Activated naive CD8-positive, alpha-beta T cell treated with anti-CD3 and anti-CD28 coated beads, Interleukin-2, amount 10 ng/mL, durations not matched to agents 7 days and 5 days (primary cell): ENCODE measurements around the gene LRP1B. TPM values are rescaled to one million over a fixed set of nuclear protein-coding genes. Genes with fewer than 3 reads are reported as not detected.
"Not testable (repeated sequence)": the region's sequence is repeated elsewhere in the genome, so short reads cannot be mapped to it uniquely, and the experiment has no call there.

Experiments
- ATAC-seq: fragments of 150-1000 bp; cut with Tn5 transposase; one replicate; pipeline ENCODE4 v1.10.0; 2021; ENCODE audit warnings: low read depth, moderate library complexity
- POLR2A ChIA-PET: fragments of 350-600 bp; sonication (Branson Sonifier 250); formaldehyde crosslinking; loops from one replicate; lab custom pipeline; 2021; ENCODE audit warnings: antibody characterized with exemption; lab: Charles Lee
- DNase-seq: peaks from one replicate; pipeline ENCODE4 v3.0.0; 2021
- H3K27ac Mint-ChIP-seq: one replicate; pipeline ENCODE4 v1.8.0; 2022; ENCODE audit warnings: mild to moderate bottlenecking, mixed read lengths
- H3K27me3 Mint-ChIP-seq: one replicate; pipeline ENCODE4 v1.8.0; 2022; ENCODE audit warnings: mild to moderate bottlenecking, moderate library complexity, mixed read lengths
- H3K36me3 Mint-ChIP-seq: one replicate; pipeline ENCODE4 v1.8.0; 2021; ENCODE audit warnings: mild to moderate bottlenecking, mixed read lengths
- H3K4me1 Mint-ChIP-seq: one replicate; pipeline ENCODE4 v1.8.0; 2021; ENCODE audit warnings: mixed read lengths
- H3K4me3 Mint-ChIP-seq: one replicate; pipeline ENCODE4 v1.8.0; 2022; ENCODE audit warnings: mild to moderate bottlenecking, moderate library complexity, mixed read lengths
- H3K9me3 Mint-ChIP-seq: one replicate; pipeline ENCODE4 v1.8.0; 2021; ENCODE audit warnings: mixed read lengths
- total RNA-seq, 2 experiments: library from RNA; stranded (reverse); gene quantifications; one replicate each; pipeline ENCODE4 v1.2.3, GENCODE V29; 2021

Gene LRP1B
- total RNA-seq, 2 experiments from 2014 or later: not detected

DNA sequence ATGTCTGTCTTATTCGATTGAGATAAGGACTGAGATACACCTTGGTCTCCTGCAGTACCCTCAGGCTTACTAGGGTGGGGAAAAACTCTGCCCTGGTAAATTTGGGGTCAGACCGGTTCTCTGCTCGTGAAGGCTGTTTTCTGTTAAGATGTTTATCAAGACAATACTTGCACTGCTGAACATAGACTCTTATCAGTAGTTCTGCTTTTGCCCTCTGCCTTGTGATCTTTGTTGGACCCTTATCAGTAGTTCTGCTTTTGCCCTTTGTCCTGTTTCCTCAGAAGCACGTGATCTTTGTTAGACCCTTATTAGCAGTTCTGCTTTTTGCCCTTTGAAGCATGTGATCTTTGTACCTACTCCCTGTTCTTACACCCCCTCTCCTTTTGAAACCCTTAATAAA is 1715.8 kb downstream of the LRP1B start:
- H3K4me3 Mint-ChIP-seq, H3K36me3 Mint-ChIP-seq, H3K27me3 Mint-ChIP-seq, DNase-seq, ATAC-seq, H3K4me1 Mint-ChIP-seq, POLR2A ChIA-PET, H3K9me3 Mint-ChIP-seq, H3K27ac Mint-ChIP-seq: not testable (repeated sequence)

GRCh38 chr2:140410695-140411094 is 1720.1 kb downstream of the LRP1B start:
- Mint-ChIP-seq H3K4me3 (no peak overlapping the region), H3K9me3 (peaks cover 7% of the 10 kb centered on the region), H3K36me3 (no peaks in the 10 kb centered on the region), H3K4me1 (no peaks in the 10 kb centered on the region), H3K27ac (no peak overlapping the region), H3K27me3 (no peaks in the 10 kb centered on the region)
- DNase-seq: no peak
- no peak for ATAC-seq
- POLR2A ChIA-PET: no interaction called here

DNA sequence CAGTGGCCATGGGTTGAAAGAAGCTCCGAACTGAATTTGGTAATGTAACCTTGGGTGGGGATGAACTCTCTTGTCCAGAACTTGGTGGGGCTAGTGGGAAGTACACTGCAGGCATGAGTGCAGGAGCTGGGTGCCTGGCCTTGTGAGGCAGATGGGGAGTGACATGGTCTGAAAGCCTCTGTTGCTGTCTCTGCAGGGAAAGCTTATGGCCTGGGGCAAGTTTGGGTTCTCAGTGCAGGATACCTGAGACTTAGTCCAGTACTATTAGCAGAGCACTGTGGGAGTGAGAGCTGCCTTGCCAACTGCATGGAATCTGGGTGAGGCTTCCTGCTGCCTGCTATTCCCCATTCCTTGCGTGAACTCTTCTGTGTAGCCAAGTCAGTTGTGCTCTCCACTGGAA is 1729.8 kb downstream of the LRP1B start:
- no peak overlapping the region for H3K27ac Mint-ChIP-seq

DNA sequence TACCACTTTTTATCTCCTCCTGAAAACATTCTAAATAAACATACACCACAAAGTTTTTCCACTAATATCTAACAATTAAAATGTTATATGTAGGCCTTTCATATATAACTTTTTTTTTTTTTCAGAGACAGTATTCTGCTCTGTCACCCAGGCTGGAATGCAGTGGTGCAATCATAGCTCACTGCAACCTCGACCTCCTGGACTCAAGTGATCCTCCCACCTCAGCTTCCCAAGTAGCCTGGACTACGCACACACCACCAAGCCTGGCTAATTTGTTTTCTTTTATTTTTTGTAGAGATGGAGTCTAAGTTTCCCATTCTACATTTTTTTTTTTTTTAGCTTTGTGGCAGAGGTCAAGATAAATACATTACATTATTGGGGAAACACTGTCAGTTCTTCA is 1738.0 kb downstream of the LRP1B start:
- Mint-ChIP-seq H3K4me3 (no peak overlapping the region), H3K27me3 (no peaks in the 10 kb centered on the region), H3K9me3 (no peaks in the 10 kb centered on the region), H3K4me1 (no peaks in the 10 kb centered on the region), H3K27ac (no peak overlapping the region), H3K36me3 (no peaks in the 10 kb centered on the region)
- DNase-seq (no peak), ATAC-seq (no peak)
- POLR2A ChIA-PET: no interaction called here

More for the DNA sequence above, 1729.8 kb downstream of the LRP1B start:
- no peak for ATAC-seq
- Mint-ChIP-seq H3K4me1 (no peaks in the 10 kb centered on the region), H3K9me3 (peaks cover 5% of the 10 kb centered on the region), H3K27me3 (no peaks in the 10 kb centered on the region), H3K4me3 (no peak overlapping the region), H3K36me3 (no peaks in the 10 kb centered on the region)
- no peak for DNase-seq
- POLR2A ChIA-PET: no interaction called here

- ATAC-seq: no peak
- Mint-ChIP-seq H3K27me3 (no peaks in the 10 kb centered on the region), H3K27ac (no peak overlapping the region), H3K9me3 (no peaks in the 10 kb centered on the region), H3K4me3 (no peak overlapping the region), H3K4me1 (no peaks in the 10 kb centered on the region), H3K36me3 (no peaks in the 10 kb centered on the region)
- no peak for DNase-seq
- POLR2A ChIA-PET: no interaction called here
Measured at GRCh38 chr2:140384946-140385345, 1745.9 kb downstream of the LRP1B start.

- H3K27ac Mint-ChIP-seq: no peak overlapping the region
- no peak for ATAC-seq
- H3K9me3 Mint-ChIP-seq: no peaks in the 10 kb centered on the region
- no peak overlapping the region for H3K4me3 Mint-ChIP-seq
- H3K4me1 Mint-ChIP-seq: no peaks in the 10 kb centered on the region
- H3K36me3 Mint-ChIP-seq: no peaks in the 10 kb centered on the region
- no peak for DNase-seq
- POLR2A ChIA-PET: no interaction called here
- no peaks in the 10 kb centered on the region for H3K27me3 Mint-ChIP-seq
Measured at GRCh38 chr2:140383781-140384180, 1747.0 kb downstream of the LRP1B start.

GRCh38 chr2:140376686-140377085 is 1754.1 kb downstream of the LRP1B start:
- DNase-seq: no peak
- Mint-ChIP-seq H3K36me3 (no peaks in the 10 kb centered on the region), H3K4me3 (no peak overlapping the region), H3K9me3 (peaks cover 1% of the 10 kb centered on the region), H3K27ac (no peak overlapping the region), H3K4me1 (no peaks in the 10 kb centered on the region), H3K27me3 (no peaks in the 10 kb centered on the region)
- POLR2A ChIA-PET: no interaction called here
- ATAC-seq: no peak

DNA sequence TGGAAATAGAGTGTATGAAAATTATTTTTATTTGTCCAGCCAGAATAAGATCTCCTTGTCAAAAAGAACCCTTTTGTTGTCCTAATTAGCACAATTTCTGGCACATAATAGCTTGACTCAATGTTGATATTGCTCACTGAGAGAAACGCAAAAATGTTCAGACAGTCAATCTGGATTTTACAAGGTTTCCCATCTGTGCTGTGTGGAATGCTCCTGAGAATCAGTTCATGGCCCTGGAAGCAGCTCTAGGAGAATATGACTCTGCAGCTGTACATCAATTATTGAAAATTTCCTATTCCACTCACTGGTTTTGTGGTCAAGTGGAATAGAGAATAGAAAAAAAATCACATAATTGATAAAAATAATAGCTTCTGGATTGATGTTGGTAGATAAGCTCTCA is 1767.7 kb downstream of the LRP1B start:
- ATAC-seq (no peak), DNase-seq (no peak)
- Mint-ChIP-seq H3K4me1 (no peaks in the 10 kb centered on the region), H3K36me3 (no peaks in the 10 kb centered on the region), H3K4me3 (no peak overlapping the region), H3K9me3 (peaks cover 5% of the 10 kb centered on the region), H3K27ac (no peak overlapping the region), H3K27me3 (no peaks in the 10 kb centered on the region)
- POLR2A ChIA-PET: no interaction called here

GRCh38 chr2:140362361-140362760 is 1768.5 kb downstream of the LRP1B start:
- Mint-ChIP-seq H3K4me3 (no peak overlapping the region), H3K9me3 (peaks cover 5% of the 10 kb centered on the region), H3K27ac (no peak overlapping the region), H3K36me3 (no peaks in the 10 kb centered on the region), H3K4me1 (no peaks in the 10 kb centered on the region), H3K27me3 (no peaks in the 10 kb centered on the region)
- DNase-seq (no peak), ATAC-seq (no peak)
- POLR2A ChIA-PET: no interaction called here

- DNase-seq (no peak), ATAC-seq (no peak)
- Mint-ChIP-seq H3K9me3 (no peaks in the 10 kb centered on the region), H3K27ac (no peak overlapping the region), H3K4me1 (no peaks in the 10 kb centered on the region), H3K27me3 (no peaks in the 10 kb centered on the region), H3K36me3 (no peaks in the 10 kb centered on the region), H3K4me3 (no peak overlapping the region)
- POLR2A ChIA-PET: no interaction called here
Measured at GRCh38 chr2:140359056-140359771, 1771.6 kb downstream of the LRP1B start.

DNA sequence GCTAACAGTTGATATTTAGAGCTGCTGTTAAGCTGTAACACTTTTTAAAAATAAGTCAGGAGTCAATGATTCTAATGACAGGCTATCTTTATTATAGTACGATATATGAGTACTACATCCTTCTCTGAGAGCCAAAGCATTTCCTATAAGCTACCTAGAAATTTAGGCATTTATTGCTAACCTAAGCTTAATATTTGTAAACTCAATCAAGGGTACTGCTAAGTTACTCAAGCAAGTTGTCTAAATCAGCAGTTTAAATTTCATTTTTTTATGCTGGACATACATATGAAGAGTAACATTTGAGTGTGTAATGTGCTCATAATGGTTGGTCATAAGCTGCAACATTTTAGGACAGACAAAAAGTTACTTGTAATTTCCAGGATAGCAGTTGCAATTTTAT is 1774.1 kb downstream of the LRP1B start:
- Mint-ChIP-seq H3K27me3 (no peaks in the 10 kb centered on the region), H3K27ac (no peak overlapping the region), H3K9me3 (no peaks in the 10 kb centered on the region), H3K4me1 (no peaks in the 10 kb centered on the region), H3K4me3 (no peak overlapping the region), H3K36me3 (no peaks in the 10 kb centered on the region)
- DNase-seq: no peak
- no peak for ATAC-seq
- POLR2A ChIA-PET: no interaction called here

GRCh38 chr2:140355511-140356090 is 1775.2 kb downstream of the LRP1B start:
- Mint-ChIP-seq H3K4me1 (no peaks in the 10 kb centered on the region), H3K27me3 (no peaks in the 10 kb centered on the region), H3K36me3 (no peaks in the 10 kb centered on the region), H3K9me3 (no peaks in the 10 kb centered on the region), H3K4me3 (no peak overlapping the region), H3K27ac (no peak overlapping the region)
- DNase-seq (no peak), ATAC-seq (no peak)
- POLR2A ChIA-PET: no interaction called here

- Mint-ChIP-seq H3K27ac (no peak overlapping the region), H3K4me1 (no peaks in the 10 kb centered on the region), H3K9me3 (no peaks in the 10 kb centered on the region), H3K36me3 (no peaks in the 10 kb centered on the region), H3K4me3 (no peak overlapping the region), H3K27me3 (no peaks in the 10 kb centered on the region)
- DNase-seq (no peak), ATAC-seq (no peak)
- POLR2A ChIA-PET: no interaction called here
Measured at GRCh38 chr2:140354544-140354943, 1776.3 kb downstream of the LRP1B start.

DNA sequence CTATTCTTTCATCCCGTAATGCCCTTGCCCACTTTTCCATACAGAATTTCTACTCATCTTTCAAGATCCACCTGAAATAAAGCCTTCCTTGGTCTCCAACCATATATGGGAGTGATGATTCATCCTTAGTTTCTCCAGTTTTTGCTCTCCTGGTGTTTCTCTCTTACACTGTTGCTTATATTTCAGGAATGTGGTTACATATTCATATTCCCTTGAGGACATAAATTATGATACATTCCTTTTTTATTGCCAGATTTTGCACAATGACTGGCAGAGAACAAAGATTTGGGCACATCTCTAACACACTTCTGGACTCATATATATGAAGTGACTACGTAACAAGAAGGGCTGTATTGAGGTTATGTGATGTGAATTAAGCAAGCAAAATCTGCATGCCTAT is 1777.3 kb downstream of the LRP1B start:
- H3K27me3 Mint-ChIP-seq: no peaks in the 10 kb centered on the region
- no peaks in the 10 kb centered on the region for H3K9me3 Mint-ChIP-seq
- H3K27ac Mint-ChIP-seq: no peak overlapping the region
- H3K36me3 Mint-ChIP-seq: no peaks in the 10 kb centered on the region
- POLR2A ChIA-PET: no interaction called here
- no peak overlapping the region for H3K4me3 Mint-ChIP-seq
- ATAC-seq: no peak
- DNase-seq: no peak
- no peaks in the 10 kb centered on the region for H3K4me1 Mint-ChIP-seq
